CD1c-positive myeloid dendritic cell (primary cell): ENCODE data around the gene ZCCHC14.
A peak's percentile ranks its signal among the peaks of the same experiment; 100 is the strongest.
"Not testable (repeated sequence)": the region's sequence is repeated elsewhere in the genome, so short reads cannot be mapped to it uniquely, and the experiment has no call there.

ENCODE experiments used
- DNase-seq: peaks from one replicate; pipeline ENCODE4 v3.0.0-alpha.2; 2016; ENCODE audit errors: extremely low spot score

The ZCCHC14 gene

DNA sequence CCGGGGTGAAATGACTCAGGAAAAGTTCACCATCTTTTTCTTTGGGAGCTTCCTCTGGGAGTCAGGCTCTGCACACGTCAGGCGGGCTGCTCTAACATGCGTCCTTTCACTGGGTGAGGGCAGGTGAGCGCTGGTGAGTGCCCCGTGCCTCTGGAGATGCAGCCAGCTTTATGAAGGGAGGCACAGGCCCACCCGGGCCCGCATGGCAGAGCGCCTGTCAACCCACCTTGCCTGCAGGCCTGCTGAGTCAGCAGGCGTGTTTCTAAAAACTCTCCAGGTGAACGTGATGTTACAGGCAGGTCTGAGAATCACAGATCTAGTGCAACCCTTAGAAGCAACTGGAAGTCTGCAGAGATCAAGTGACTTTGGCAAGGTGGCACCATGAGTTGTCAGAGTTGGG lies 82.3 kb downstream of the ZCCHC14 start:
- DNase-seq, result no peak

DNA sequence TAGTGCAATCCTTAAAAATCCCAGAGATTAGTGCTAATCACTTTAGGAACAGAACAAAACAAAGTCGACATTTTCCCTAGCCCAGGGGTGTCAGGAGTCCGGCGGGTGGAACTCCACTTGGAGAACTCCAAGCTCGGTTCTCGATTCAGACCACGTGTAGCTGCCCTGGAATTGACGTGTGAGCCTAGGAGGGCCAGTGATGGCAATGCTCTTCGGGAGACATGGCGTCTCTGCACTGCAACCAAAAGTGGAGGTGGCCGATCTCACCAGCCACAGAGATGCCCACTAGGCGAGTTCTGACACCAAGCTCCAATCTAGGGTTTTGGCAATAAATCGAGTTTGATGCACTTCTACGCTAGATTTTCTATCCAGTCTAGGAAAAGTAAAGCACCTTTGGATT lies 83.0 kb downstream of the ZCCHC14 start:
- no peak for DNase-seq

DNA sequence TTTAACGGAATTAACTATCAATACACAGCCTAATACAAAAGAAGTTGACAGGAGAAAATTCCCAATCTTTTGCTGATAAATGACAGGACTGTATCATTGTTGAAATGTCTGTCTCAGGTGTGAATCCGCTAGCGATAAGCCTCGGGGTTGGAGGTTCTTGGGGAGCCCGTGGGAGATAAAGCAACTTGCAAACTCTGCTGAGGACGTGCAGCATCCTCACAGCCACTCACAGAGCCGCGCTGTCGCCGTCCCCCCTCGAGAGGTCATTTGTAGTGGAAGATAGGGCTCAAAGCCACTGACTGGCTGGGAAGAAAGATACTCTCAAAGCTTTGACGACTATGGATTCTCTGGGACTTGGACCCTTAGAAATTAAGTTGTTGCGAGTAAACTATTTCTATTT lies 83.7 kb downstream of the ZCCHC14 start:
- DNase-seq, result no peak

GRCh38 chr16:87407511-87408112 lies 85.2 kb downstream of the ZCCHC14 start:
- peak; percentile 61 for DNase-seq

- no peak for DNase-seq
Observed at GRCh38 chr16:87406495-87407088, 86.2 kb downstream of the ZCCHC14 start.

- no peak for DNase-seq
Observed at GRCh38 chr16:87404764-87405625, 87.8 kb downstream of the ZCCHC14 start.

DNA sequence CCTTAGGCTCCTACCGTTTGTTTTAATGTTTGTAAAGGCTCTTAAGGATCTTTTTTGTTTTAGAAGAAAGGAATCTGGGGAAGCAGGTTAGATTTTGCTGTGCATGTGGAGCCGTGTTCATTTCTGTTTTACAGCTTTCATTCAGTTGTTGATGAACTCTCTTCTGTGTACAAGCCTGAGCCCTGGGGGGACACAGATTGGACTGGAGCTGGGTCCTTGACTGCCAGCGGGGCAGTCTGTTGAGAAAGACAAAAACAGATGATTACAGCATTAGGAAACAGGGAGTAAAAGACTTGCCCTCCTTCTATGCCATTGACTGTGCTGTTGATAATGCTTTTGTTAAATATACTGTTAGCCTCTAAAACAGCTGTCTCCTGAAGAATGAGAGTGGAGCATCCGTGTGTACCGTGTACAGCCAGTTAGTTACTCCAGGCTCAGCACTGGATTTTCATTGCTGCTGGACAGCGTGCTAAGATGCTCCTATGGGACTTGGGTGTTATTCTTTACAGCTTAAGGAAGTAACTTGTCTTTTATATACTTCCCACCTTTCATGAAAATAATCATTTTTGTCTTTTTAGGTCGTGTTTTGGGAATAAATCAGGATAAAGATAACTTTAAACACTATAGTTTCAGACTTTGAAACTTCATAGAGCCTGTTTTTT lies 97.5 kb downstream of the ZCCHC14 start:
- no peak for DNase-seq

- DNase-seq, result no peak
Observed at GRCh38 chr16:87393680-87394055, 99.2 kb downstream of the ZCCHC14 start.

- peak; percentile 48 for DNase-seq
Observed at GRCh38 chr16:87392821-87393679, 99.8 kb downstream of the ZCCHC14 start.

DNA sequence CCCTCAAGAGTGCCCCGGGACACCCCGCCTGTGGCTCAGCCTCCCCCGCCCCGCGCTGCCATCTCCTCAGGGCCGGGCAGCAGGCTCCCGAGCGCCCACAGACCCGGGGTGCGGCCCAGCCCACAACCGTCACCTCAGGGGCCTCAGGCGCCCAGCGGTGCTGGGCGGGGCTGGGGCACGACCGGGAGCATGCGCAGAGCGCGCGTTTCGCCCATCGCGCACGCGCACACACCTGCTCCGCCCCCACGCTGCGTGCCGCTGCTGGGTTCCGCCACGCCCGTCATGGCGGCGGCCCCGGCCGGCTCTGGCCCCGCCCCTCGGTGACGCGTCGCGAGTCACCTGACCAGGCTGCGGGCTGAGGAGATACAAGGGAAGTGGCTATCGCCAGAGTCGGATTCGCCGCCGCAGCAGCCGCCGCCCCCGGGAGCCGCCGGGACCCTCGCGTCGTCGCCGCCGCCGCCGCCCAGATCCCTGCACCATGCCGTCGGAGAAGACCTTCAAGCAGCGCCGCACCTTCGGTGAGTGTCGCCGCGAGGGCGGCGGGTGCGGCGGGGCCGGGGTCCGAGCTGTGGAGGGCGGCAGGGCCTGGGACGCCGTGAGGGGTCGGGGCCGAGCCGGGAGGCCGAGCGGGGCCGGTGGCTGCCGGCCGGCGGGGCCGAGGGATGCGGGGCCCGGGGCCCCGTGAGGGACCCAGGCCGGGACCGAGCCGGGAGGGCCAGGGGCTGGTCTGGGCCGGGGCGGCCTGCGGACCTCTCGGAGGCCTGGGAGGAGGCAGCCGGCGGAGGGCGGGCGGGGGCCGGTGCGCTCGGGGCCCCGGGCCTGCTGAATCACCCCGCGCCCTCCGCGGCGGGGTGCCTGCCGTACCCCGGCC lies 100.6 kb downstream of the ZCCHC14 start, which contains the start of gene MAP1LC3B:
Gene MAP1LC3B, plus strand, starts transcription at position 387 of the 871 bp plus-strand sequence. Its CDS starts 92 bp downstream, at position 479.
- peak; percentile 99 for DNase-seq

DNA sequence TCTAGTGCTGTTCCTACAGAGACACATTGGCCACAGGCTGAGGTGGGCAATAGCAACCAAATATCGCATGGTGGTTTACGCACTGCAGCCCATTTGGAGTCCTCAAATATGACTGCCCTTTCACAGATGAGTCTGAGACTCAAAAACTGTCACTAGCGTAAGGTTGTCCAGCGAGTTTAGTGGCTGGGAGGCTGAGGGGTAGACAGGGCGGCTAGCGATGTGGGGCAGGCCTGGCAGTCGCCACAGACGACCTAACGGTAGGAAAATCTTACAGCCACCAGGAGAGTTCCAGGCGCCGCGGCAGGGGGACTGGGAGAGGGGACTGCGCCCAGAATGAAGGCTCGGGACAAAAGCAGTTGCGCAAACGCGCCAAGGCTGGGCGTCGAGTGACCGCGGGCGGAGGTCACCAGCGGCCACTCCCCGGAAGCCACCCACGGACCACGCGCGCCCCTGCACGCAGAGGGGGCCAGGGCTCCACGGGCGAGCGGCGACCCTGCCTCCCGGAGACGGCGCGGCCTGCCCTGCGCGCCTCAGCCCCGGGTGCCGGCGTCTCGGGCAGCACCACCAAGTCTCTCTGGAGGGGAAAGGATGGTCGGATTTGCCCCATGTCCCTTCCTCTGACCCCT lies 101.4 kb downstream of the ZCCHC14 start:
- peak; percentile 92 for DNase-seq

- no peak for DNase-seq
Observed at GRCh38 chr16:87390641-87391323, 102.0 kb downstream of the ZCCHC14 start.

DNA sequence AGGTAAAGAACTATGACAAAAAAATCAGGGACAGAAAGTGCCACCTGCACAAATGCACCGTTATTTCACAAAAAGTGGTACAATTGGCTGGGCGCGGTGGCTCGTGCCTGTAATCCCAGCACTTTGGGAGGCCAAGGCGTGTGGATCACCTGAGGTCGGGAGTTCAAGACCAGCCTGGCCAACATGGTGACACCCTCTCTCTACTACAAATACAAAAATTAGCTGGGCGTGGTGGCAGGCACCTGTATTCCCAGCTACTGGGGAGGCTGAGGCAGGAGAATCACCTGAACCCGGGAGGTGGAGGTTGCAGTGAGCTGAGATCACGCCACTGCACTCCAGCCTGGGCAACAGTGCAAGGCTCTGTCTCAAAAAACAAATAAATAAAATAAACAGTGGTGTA lies 102.9 kb downstream of the ZCCHC14 start:
- DNase-seq, result not testable (repeated sequence)

DNA sequence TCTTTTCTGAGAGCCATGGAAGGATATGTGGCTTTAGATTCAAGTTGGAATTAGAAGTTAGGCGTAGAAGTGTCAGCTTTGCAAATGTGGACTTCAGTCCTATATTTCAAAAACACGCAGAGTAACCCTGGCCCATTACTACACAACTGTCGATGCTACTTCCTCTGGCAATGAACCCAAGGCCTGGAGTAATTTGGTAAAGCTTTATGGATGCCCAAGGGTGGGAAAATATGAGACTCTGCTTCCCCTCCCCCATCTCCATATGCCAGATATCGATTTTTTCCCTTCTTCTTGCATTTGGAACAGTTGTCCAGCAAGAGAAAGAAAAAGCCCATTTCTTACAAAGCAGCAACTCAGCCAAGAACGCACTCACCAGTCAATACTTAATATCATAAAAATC lies 103.6 kb downstream of the ZCCHC14 start:
- no peak for DNase-seq

GRCh38 chr16:87388818-87389134 lies 104.0 kb downstream of the ZCCHC14 start:
- DNase-seq, result no peak

DNA sequence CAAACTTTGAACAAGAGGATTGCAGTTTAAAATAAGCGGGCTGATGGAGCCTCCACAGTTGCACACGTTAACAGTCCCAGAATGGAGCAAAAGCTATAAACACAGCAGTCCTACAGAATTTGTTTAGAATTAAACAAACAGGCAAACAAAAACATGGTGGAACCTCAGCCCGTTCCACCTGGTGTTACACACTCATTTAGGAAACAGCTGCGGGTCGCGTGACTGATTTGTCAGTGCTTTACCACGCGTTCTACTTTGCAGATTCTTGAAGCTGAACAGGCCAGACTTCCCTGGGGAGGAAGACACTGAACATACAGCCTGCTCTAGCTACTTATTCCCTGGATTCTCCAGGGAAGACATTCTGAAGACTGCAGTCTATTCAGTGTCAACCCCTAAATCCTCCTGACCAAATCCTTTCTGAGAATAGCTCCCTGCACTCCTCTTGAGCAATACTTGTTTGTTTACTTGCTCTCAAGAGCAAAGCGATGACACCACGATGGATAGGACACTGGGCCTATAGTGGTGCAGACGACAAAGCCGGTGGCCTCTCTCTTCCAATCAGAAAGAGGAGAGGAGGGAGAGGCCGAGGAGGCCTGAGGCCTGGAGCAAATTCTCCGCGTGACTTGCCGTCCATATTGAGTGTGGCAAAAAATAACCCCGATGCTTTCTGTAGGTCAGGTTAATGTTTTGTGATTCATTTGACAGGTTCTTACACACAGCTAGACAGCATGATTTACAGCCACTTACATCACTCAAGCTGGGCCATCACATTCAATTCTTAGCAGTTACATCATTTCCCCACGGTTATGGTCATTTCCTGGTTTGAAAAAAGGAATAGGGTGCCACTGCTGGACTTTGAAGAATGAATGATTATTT lies 104.6 kb downstream of the ZCCHC14 start:
- DNase-seq, result peak; percentile 97

GRCh38 chr16:87384875-87385167 lies 108.0 kb downstream of the ZCCHC14 start:
- not testable (repeated sequence) for DNase-seq

DNA sequence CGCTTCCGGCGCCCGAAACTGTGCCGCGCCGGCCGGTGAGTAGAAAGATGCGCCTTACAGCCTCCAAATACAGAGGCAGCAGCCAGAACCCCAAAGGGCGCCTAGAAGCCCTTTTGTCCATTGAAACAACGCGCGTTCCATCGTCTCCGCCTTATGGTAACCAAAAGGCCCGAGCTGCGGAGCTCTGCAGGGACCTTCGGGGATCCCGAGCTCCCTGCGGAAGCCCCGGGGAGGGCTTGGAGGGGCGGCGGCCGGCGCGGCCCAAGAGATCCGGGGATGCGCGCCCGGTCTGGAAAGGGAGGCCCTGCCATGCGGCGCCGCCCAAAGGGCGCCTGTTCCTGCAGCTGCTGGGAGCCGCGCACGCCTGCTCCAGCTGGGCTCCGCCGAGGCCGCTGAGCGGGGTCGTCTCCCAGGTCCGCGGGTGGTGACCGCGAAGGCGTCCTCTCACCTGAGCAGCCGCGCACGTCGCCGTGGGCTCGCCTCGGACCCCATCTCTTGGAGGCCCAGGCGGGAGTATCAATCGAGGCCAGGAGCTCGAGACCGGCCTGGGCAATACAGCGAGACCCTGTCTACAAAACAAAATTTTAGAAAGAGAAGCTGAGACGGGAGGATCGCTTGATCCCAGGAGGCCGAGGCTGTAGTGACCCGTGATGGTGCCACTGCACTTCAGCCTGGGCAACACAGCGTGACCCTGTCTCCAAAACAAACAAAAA lies 108.5 kb downstream of the ZCCHC14 start:
- no peak for DNase-seq
